Upper lobe of left lung (tissue), 6 donors: ENCODE measurements around the gene HSD17B2. TPM values are rescaled to one million over a fixed set of nuclear protein-coding genes. Genes with fewer than 3 reads are reported as not detected.

Source experiments
- ATAC-seq, 2 donors: fragments of 200-7000 bp; cut with Tn5 transposase; one replicate each; pipeline ENCODE4 v1.9.1; 2022; ENCODE audit warnings: mild to moderate bottlenecking in 2 of 2, moderate library complexity in 2 of 2; ENCODE audit not compliant: low FRiP score in 2 of 2
- DNase-seq, 2 donors: peaks; one replicate each; pipeline ENCODE4 v3.0.0-alpha.2; 2019 to 2020
- H3K27ac ChIP-seq, 4 donors: fragments of 200-600 bp; sonication (generic); one replicate each; pipeline ENCODE4 v1.5.1; 2016 to 2019
- H3K27me3 ChIP-seq, 4 donors: fragments of 200-600 bp; sonication (generic); one replicate each; pipeline ENCODE4 v1.5.1; 2017 to 2019
- H3K36me3 ChIP-seq, 4 donors: fragments of 200-600 bp; sonication (generic); one replicate each; pipeline ENCODE4 v1.5.1; 2016 to 2019
- H3K4me1 ChIP-seq, 4 donors: fragments of 200-600 bp; sonication (generic); one replicate each; pipeline ENCODE4 v1.5.1; 2018 to 2019
- H3K4me3 ChIP-seq, 4 donors: fragments of 200-600 bp; sonication (generic); one replicate each; pipeline ENCODE4 v1.5.1; 2017 to 2019; ENCODE audit warnings: mild to moderate bottlenecking in 2 of 4, moderate library complexity in 1 of 4
- H3K9me3 ChIP-seq, 4 donors: fragments of 200-600 bp; sonication (generic); one replicate each; pipeline ENCODE4 v1.5.1; 2018 to 2019
- CTCF ChIP-seq, 6 experiments: fragments of 450-650 bp in 4 of 6; fragments of 200-600 bp in 2 of 6; sonication (generic) in 2 of 6; IDR thresholded peaks; one replicate each; pipeline ENCODE4 v1.5.1; 2016 to 2019; ENCODE audit warnings: antibody characterized with exemption in 6 of 6
- EP300 ChIP-seq, 4 donors: sonication (generic); formaldehyde crosslinking; IDR thresholded peaks; one replicate each; pipeline ENCODE4 v1.5.1; 2017; ENCODE audit warnings: antibody characterized with exemption in 4 of 4, control low read depth in 2 of 4
- POLR2A ChIP-seq, 4 donors: fragments of 450-650 bp; IDR thresholded peaks; one replicate each; pipeline ENCODE4 v1.5.1; 2016 to 2017; ENCODE audit warnings: antibody characterized with exemption in 4 of 4, mild to moderate bottlenecking in 2 of 4
- POLR2AphosphoS5 ChIP-seq, 2 donors: sonication (generic); formaldehyde crosslinking; IDR thresholded peaks; one replicate each; pipeline ENCODE4 v1.5.1; 2017; ENCODE audit warnings: antibody characterized with exemption in 2 of 2
- WGBS, 2 donors: methylation state at CpG; one replicate each; pipeline ENCODE4 v1.1.5; 2017 to 2018; 5-methylcytosine and 5-hydroxymethylcytosine counted together
- total RNA-seq, 6 donors: library from RNA; depleted of rRNA in 4 of 6; stranded (reverse); fragments of >200 nt in 4 of 6; gene quantifications; one replicate each; pipeline versions ENCODE4 v1.1.0 to v1.2.1, GENCODE V29; 2016 to 2021
- donor health status: DM: no; HTN: no; CAD: no; lungs with moderate emphysema.
- donor health status: DM: no; HTN: yes; CAD: no; lungs with severe emphysema.

Gene HSD17B2
- total RNA-seq, 6 donors from 2014 or later: 0.49 to 2.0 (median 1.4) TPM; not detected in 2

GRCh38 chr16:82146556-82146955, 111.5 kb downstream of the HSD17B2 start:
- Histone ChIP-seq H3K27me3 (no peaks in the 10 kb centered on the region), H3K36me3 (peaks cover 0 to 31% (median 10%) of the 10 kb centered on the region in 4 donors), H3K9me3 (no peaks in the 10 kb centered on the region), H3K4me1 (no peaks in the 10 kb centered on the region), H3K27ac (no peak overlapping the region), H3K4me3 (no peak overlapping the region)
- no peak for DNase-seq
- TF ChIP-seq CTCF (IDR thresholded peaks at IDR 0.05) (no peak), POLR2AphosphoS5 (IDR thresholded peaks at IDR 0.05) (no peak), EP300 (IDR thresholded peaks at IDR 0.05) (no peak), POLR2A (IDR thresholded peaks at IDR 0.05) (no peak)
- ATAC-seq: no peak
- 63 to 65% methylated on average over 3 of the region's 3 CpGs for WGBS, 2 donors

GRCh38 chr16:82146957-82147356, 111.9 kb downstream of the HSD17B2 start:
- ATAC-seq: no peak
- TF ChIP-seq CTCF (IDR thresholded peaks at IDR 0.05): no peak
- no peak for TF ChIP-seq POLR2A (IDR thresholded peaks at IDR 0.05)
- TF ChIP-seq POLR2AphosphoS5 (IDR thresholded peaks at IDR 0.05): no peak
- TF ChIP-seq EP300 (IDR thresholded peaks at IDR 0.05): no peak
- no peaks in the 10 kb centered on the region for H3K27me3 ChIP-seq
- H3K36me3 ChIP-seq: peaks cover 0 to 31% (median 10%) of the 10 kb centered on the region in 4 donors
- H3K4me1 ChIP-seq: no peaks in the 10 kb centered on the region
- H3K27ac ChIP-seq: no peak overlapping the region
- no peak for DNase-seq
- no peak overlapping the region for H3K4me3 ChIP-seq
- no peaks in the 10 kb centered on the region for H3K9me3 ChIP-seq
- 77 to 88% methylated on average over 5 of the region's 5 CpGs for WGBS, 2 donors

- DNase-seq (no peak), ATAC-seq (no peak)
- Histone ChIP-seq H3K4me1 (no peaks in the 10 kb centered on the region), H3K9me3 (no peaks in the 10 kb centered on the region), H3K36me3 (peaks cover 0 to 32% (median 10%) of the 10 kb centered on the region in 4 donors), H3K4me3 (no peak overlapping the region), H3K27ac (no peak overlapping the region), H3K27me3 (no peaks in the 10 kb centered on the region)
- WGBS, 2 donors: 90 to 97% methylated on average over 5 of the region's 5 CpGs
- no peak for TF ChIP-seq POLR2AphosphoS5 (IDR thresholded peaks at IDR 0.05)
- TF ChIP-seq CTCF (IDR thresholded peaks at IDR 0.05): no peak
- TF ChIP-seq POLR2A (IDR thresholded peaks at IDR 0.05): no peak
Measured at GRCh38 chr16:82147546-82147945, 112.5 kb downstream of the HSD17B2 start.

Other genes with a start within 250 kb of the HSD17B2 start
- gene SDR42E1, start 23.8 kb upstream of the HSD17B2 start, total RNA-seq: 1 to 10 TPM; 2.1 to 5.7 (median 4.1) TPM
- gene MPHOSPH6, start 135.0 kb downstream of the HSD17B2 start, total RNA-seq: 10 to 100 TPM; 17.4 to 55.5 (median 22.6) TPM